ENCODE results near the gene ORAI3. TPM values are rescaled to one million over a fixed set of nuclear protein-coding genes. Genes with fewer than 3 reads are reported as not detected.

ORAI3 gene
- total RNA-seq, 3 donors from 2014 or later, result 20.0 to 40.5 (median 25.9) TPM

- peak overlapping the region in 1 of 2 donors; percentile 2 for H3K27ac ChIP-seq
Observed at GRCh38 chr16:30941600-30942425, 7.1 kb upstream of the ORAI3 start.

GRCh38 chr16:30942426-30942806 lies 6.5 kb upstream of the ORAI3 start:
- Histone ChIP-seq H3K36me3 (no peaks in the 10 kb centered on the region), H3K27me3 (no peaks in the 10 kb centered on the region), H3K9me3 (no peaks in the 10 kb centered on the region)

More at GRCh38 chr16:30941600-30942425, 7.1 kb upstream of the ORAI3 start:
- H3K9me3 ChIP-seq, result no peaks in the 10 kb centered on the region
- H3K36me3 ChIP-seq, result no peaks in the 10 kb centered on the region
- H3K4me1 ChIP-seq, result no peaks in the 10 kb centered on the region
- intact Hi-C loops (cut with DNase I; ENCODE audit: low total_unique reads), result loop anchor here (10.0 kb wide), 1 partner anchor 93 kb away; the partner anchor contains the start of gene STX4
- no peak overlapping the region for H3K4me3 ChIP-seq
- no peaks in the 10 kb centered on the region for H3K27me3 ChIP-seq
- DNase-seq (ENCODE audit: low spot score in 2 of 2), result peak; percentile 57 to 78
- TF ChIP-seq CTCF (IDR thresholded peaks at IDR 0.05) (peak; percentile 71 to 78 (median 74)), POLR2A (IDR thresholded peaks at IDR 0.05) (no peak)

GRCh38 chr16:30944352-30944751 lies 4.5 kb upstream of the ORAI3 start:
- no peak for TF ChIP-seq CTCF (IDR thresholded peaks at IDR 0.05)
- no peak for TF ChIP-seq POLR2A (IDR thresholded peaks at IDR 0.05)
- TF ChIP-seq POLR2AphosphoS5 (IDR thresholded peaks at IDR 0.05), result no peak
- Histone ChIP-seq H3K27ac (no peak overlapping the region), H3K27me3 (no peaks in the 10 kb centered on the region), H3K9me3 (no peaks in the 10 kb centered on the region), H3K36me3 (no peaks in the 10 kb centered on the region), H3K4me1 (no peaks in the 10 kb centered on the region), H3K4me3 (no peak overlapping the region)
- intact Hi-C loops (cut with DNase I; ENCODE audit: low total_unique reads), result loop anchor here (10.0 kb wide), 1 partner anchor 90 kb away; the partner anchor contains the start of gene STX4
- no peak for DNase-seq (ENCODE audit: low spot score in 2 of 2)

More at GRCh38 chr16:30942426-30942806, 6.5 kb upstream of the ORAI3 start:
- intact Hi-C loops (cut with DNase I; ENCODE audit: low total_unique reads), result loop anchor here (10.0 kb wide), 1 partner anchor 92 kb away; the partner anchor contains the start of gene STX4
- Histone ChIP-seq H3K4me3 (no peak overlapping the region), H3K27ac (no peak overlapping the region), H3K4me1 (no peaks in the 10 kb centered on the region)
- TF ChIP-seq POLR2A (IDR thresholded peaks at IDR 0.05) (no peak), CTCF (IDR thresholded peaks at IDR 0.05) (no peak), POLR2AphosphoS5 (IDR thresholded peaks at IDR 0.05) (no peak)
- no peak for DNase-seq (ENCODE audit: low spot score in 2 of 2)

- Histone ChIP-seq H3K9me3 (no peaks in the 10 kb centered on the region), H3K36me3 (no peaks in the 10 kb centered on the region), H3K27ac (no peak overlapping the region), H3K27me3 (no peaks in the 10 kb centered on the region), H3K4me3 (no peak overlapping the region), H3K4me1 (peaks cover 8 to 14% of the 10 kb centered on the region in 2 donors)
- no peak for DNase-seq (ENCODE audit: low spot score in 2 of 2)
- intact Hi-C loops (cut with DNase I; ENCODE audit: low total_unique reads), result loop anchor here (10.0 kb wide), 1 partner anchor 88 kb away; the partner anchor contains the start of gene STX4
- no peak for TF ChIP-seq CTCF (IDR thresholded peaks at IDR 0.05)
- TF ChIP-seq POLR2A (IDR thresholded peaks at IDR 0.05), result no peak
- TF ChIP-seq POLR2AphosphoS5 (IDR thresholded peaks at IDR 0.05), result no peak
Observed at GRCh38 chr16:30946671-30947540, 2.0 kb upstream of the ORAI3 start.

Data from breast epithelium (tissue), 4 donors.